Inflammatory macrophage treated with lipopolysaccharide for 4 hours (primary cell): ENCODE results near the gene CBLB.

Source experiments
- DNase-seq: peaks from one replicate; pipeline ENCODE4 v3.0.0-alpha.2; 2020

CBLB gene

DNA sequence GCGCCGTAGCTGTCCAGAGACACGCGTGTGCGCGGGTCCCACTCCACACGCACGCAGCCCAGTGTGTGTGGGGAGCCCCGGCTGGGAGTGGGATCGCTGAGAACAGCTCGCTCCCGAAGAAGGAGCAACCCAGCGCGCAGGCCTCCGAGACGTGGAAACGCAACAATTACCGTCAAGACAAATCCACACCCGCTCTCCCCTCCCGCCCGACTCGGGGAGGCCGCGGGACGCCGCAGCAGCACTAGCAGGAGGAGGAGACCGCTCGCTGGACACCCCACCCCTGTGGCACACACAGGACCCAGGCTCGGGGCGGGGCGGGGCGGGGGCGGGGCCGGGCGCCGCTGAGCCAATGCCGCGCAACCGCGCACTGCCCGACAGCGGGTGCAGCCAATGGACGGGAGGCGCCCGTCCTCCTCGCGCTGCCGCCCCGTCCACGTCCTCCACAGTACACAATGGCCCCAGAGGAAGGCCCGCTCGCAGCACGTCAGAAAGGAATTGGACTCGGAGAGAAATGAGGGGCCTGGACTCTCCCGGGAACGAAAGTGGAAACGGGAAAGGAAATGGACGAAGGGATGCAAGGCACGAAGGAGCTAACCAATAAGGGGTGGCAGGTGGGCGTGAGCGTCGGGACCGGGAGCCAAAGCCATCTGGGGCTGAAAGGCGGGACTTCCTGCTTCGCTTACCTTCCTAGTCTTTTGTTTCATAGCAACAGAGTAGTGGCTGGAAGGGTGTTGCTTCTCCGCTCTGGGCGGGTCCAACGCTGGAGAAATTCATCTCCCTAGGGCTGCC, at the start of gene CBLB:
CBLB (minus strand) TSS at position 271 of the 789 bp plus-strand sequence. CDS start 1,435 bp downstream, outside the sequence.
- peak; percentile 94 for DNase-seq

DNA sequence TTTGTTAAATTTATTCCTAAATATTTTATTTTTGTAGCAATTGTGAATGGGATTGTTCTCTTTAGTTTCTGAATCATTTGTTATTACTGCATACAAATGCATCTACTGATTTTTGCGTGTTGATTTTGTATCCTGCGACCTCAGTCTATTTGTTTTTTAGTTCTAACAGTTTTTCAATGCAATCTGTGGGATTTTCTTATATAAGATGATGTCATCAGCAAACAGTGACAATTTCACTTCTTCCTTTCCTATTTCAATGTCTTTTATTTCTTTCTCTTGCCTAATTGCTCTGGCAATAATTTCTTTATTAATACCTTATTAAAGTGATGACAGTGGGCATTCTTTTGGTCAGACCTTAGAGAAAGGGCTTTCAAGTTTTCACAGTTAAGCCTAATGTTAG, 48.0 kb upstream of the CBLB start:
- peak; percentile 20 for DNase-seq

DNA sequence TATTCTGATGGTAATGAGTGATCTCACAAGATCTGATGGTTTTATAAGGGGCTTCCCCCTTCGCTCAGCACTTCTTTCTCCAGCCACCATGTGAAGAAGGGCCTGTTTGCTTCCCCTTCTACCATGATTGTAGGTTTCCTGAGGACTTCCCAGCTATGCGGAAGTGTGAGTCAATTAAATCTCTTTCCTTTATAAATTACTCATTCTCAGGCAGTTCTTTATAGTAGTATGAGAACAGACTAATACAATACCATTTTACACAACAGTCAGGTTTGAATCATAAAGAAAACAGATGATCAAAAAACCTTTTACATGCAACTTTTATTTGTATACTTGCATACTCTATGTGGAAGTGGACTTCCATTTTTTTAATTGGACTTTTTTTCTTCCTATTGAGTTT, 46.7 kb upstream of the CBLB start:
- no peak for DNase-seq

DNA sequence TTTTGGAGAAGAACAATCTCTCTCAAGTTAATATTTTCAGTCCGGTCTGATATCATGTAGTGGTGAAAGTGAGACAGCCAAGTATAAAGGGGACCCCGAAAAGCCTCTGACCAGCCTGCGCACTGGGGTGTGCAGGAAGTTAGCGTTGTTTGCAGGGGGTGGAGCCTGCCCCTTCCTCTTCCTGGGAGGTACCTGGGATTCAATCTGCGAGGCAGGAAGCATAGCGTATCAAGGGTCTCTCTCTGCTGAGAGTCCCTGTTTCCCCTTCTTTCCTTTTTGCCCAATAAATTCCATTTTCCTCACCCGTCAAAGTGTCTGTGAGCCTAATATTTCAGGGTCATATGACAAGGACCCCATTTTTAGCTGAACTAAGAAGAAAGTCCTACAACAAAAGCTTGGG, 44.8 kb upstream of the CBLB start:
- DNase-seq, result no peak

DNA sequence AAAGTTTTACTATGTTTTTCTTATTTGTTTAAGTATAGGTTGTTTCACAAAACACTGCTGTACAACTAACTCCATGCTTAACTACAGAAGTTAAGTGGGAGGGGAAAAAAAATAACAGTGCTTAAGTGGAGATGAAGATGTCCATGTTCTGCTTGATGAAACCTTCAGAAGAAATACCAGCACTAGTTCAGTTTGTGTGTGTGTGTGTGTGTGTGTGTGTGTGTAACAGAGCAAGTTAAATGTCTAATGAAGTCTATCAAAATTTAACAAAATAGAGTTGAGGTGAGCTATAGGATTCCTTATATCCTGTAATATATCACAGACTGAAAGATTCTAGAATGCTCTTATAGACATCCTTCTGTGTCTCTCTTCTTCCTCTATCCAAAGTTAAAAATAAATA, 44.1 kb upstream of the CBLB start:
- DNase-seq, result no peak

- DNase-seq, result peak; percentile 75
Observed at GRCh38 chr3:105911496-105911895, 42.7 kb upstream of the CBLB start.

DNA sequence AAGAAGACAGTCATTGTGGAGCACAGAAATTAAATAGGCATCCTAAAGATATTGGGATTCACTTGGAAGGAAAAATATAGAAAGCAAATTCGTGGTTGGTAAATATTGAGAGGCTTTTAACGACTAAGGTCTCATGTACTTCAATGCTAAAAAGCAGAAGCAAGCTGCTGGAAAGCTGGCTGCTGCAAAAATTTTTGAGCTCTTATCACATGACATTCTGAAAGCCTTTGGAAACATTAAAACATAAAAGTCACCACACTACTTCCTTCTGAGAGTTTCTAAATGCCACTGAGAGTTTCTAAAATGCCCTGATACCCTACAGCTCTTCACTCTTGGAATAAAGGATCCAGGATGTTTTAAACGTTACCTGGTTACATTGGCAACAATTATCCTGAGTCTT, 39.0 kb upstream of the CBLB start:
- peak; percentile 92 for DNase-seq

GRCh38 chr3:105906836-105907235, 38.0 kb upstream of the CBLB start:
- peak; percentile 88 for DNase-seq

GRCh38 chr3:105906345-105906744, 37.5 kb upstream of the CBLB start:
- DNase-seq, result no peak

DNA sequence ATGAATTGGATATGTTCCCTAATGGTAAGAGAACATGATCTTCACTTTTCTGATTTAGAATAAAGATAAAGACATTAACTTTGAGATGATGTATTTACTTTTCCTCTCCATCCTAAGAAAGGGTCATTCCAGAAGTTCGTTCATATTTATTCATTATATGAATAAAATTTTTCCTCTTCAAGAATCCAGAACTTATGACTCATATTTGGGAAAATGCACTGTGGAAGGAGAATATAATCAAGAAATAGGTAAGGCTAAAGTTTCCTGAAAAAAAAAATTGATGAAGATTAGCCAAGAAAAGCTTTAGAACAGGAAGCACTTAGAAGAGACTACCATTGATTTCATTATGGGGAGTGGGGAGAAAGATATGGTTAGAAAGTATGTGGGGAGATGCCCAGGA, 36.5 kb upstream of the CBLB start:
- no peak for DNase-seq

GRCh38 chr3:105904678-105905284, 36.0 kb upstream of the CBLB start:
- DNase-seq, result no peak

DNA sequence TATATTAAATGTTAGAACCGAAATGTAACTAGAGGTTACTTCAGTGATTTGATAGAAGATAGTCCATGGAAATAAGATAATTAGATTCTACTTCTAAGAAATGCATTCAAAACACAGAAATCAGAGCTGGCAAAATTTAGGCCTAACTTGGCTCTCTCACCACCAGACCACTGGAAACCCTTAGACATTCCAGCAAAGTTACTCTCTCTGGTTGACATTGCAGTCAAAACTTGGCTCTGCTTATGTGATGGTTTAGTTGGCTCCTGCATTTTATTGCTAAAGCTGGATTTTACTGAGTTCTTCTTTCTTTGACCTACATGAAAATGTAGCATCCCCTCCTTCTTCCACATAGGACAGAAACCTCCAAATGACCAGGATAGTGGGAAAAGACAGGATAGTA, 35.4 kb upstream of the CBLB start:
- no peak for DNase-seq

- DNase-seq, result peak; percentile 35
Observed at GRCh38 chr3:105899516-105899915, 30.7 kb upstream of the CBLB start.

DNA sequence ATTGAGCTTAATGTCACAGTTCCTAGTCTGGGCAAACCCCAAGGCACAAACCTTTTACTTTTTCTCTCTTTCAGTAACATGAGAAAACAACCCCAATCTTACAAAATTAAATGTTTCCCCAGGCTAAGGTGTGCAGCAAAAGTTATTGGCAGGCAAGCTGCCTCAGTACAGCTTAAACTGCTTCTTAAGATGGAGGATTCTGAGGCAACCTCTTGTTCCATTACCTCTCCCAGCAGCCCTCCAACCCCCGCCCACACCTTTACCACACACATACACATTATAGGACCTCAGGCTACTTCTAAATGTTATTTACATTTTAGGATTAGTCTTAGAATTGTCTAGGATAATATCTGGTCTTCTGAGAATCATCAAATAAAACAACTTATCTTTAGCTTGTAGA, 22.3 kb upstream of the CBLB start:
- DNase-seq, result no peak

- no peak for DNase-seq
Observed at GRCh38 chr3:105888621-105889579, 20.1 kb upstream of the CBLB start.

GRCh38 chr3:105885256-105885655, 16.4 kb upstream of the CBLB start:
- no peak for DNase-seq

- no peak for DNase-seq
Observed at GRCh38 chr3:105883798-105884377, 15.1 kb upstream of the CBLB start.

DNA sequence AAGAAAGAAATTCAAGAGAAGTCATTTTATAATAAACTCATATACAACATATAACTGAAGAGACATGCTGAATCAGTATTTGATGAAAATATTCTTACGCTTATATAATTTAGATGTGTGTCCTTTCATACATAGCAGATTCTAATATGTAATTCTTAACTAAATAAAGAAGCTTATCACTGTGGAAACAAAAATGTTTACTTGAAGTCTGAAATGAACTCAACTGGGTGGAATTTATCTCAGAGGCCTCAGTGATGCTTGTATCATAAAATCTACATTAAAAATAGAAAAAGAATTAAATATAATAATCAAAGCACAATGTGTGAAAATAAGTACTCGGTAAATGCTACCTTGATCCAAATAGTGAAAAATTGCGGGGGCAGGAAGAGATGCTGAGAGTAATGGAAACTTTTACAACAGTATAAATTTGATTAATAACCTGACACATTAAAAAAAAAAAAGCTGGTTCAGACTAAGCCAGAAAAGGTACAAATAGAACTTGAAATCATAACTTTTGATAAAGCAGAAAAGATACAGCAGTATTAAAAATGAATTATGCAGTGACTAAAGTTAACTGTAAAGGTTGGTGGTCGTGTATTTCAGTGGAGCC, 12.0 kb upstream of the CBLB start:
- no peak for DNase-seq

- DNase-seq, result no peak
Observed at GRCh38 chr3:105878061-105878460, 9.2 kb upstream of the CBLB start.

GRCh38 chr3:105877336-105877910, 8.6 kb upstream of the CBLB start:
- DNase-seq, result peak; percentile 56

DNA sequence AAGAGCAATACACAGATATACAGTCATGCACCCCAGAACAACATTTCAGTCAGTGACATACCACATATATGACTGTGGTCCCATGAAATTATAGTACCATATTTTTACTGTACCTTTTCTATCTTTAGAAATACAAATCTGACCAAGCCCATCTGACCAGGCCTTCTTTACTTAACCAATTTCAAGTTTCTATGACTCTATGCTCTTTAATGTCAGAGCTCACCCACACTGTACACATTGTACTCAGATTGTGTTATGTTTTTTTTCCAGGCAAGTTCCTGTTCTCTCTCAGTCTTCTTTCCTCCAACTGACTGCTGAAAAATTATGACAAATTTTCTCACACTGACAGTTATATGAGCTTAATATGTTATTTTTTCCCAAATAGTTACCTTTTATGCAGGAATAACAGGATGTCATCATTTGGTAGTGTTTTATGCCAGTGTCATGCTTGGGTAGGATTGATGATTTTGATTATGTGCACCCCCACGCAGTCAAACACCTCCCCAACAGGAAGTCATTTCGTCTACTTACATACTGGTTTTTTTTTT, 8.0 kb upstream of the CBLB start:
- peak; percentile 66 for DNase-seq
